ENCODE results near the gene DCST2.
"Not testable (repeated sequence)": the region's sequence is repeated elsewhere in the genome, so short reads cannot be mapped to it uniquely, and the experiment has no call there.

DCST2 gene

DNA sequence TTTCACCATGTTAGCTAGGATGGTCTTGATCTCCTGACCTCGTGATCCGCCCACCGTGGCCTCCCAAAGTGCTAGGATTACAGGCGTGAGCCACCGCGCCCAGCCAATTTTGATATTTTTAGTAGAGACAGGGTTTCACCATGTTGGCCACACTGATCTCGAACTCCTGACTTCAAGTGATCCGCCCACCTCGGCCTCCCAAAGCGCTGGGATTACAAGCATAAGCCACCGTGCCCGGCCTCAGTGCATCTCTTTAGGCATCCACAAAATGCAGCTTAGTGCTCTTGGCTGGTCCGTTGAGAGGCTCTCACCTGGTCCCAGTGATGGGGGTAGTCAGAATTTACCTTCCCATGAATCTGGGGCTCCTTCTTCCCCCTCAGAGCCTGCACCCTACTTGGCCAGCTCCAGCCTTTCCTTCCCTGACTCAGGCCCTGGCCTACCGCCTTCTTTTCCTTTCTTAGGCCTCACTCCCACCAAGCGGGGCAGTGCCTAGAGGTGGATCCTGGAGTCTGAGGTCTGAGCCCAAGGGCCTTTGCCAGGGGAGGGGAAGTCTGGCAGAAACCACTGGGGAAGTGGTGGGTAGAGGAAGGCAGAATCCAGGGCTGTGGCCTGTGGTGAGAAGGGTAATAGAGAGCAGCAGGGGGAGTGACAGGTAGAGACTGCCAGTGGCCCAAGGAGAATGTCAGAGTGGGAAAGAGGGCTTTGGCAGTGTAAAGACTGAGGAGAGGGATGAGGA lies 36.4 kb downstream of the DCST2 start:
- DNase-seq (ENCODE audit: low read depth) = no peak

DNA sequence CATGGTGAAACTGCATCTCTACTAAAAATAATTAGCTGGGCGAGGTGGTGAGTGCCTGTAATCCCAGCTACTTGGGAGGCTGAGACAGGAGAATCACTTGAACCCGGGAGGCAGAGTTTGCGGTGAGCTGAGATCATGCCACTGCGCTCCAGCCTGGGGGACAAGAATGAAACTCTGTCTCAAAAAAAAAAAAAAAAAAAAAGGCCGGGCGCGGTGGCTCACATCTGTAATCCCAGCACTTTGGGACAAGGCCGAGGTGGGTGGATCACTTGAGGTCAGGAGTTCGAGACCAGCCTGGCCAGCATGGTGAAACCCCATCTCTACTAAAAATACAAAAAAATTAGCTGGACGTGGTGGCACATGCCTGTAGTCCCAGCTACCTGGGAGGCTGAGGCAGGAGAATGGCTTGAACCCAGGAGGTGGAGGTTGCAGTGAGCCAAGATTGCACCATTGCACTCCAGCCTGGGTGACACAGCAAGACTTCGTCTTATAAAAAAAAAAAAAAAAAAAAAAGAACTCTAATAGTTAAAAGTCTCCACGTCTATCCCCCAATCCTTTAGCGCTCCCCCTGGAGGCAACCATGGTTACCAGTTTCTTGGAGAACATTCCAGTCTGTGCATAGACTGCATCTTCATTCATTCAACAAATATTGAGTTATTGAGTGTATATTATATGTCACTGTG lies 38.1 kb downstream of the DCST2 start:
- peak; percentile 86 for DNase-seq (ENCODE audit: low read depth)

DNA sequence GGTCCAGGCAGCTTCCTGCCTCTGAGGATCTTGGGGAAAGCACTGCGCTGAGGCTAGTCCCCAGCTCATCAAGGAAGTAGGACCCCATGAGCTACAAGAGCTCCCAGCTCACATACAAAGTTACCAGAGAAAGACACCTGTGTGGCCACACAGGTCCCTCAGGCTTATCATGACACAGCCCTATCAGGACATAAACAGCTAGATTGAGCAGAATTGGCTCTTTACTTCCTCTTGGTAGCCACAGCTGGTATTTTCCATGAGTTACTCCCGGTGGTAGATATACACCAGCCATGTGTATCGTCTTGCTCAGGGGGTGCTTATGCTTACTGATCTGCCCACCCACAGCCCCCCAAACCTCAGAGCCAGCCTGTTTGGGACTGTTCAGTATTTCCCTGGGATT lies 39.0 kb downstream of the DCST2 start:
- DNase-seq (ENCODE audit: low read depth) = no peak

DNA sequence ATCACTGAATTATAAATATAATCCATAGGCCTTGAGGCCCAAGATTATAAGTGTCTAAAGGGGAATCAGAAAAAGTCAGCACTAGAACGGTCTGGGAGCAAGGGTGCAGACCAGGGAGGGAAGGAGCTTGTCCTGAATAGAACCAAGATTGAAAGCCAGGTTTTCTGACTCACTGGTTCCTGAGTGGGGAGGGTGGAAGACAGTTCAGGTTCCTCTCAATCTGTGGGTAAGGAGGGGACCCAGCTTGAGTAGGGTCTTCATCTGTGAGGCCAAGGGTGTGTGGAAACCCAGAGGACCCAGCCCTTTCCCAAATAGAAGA lies 39.4 kb downstream of the DCST2 start:
- no peak for DNase-seq (ENCODE audit: low read depth)

DNA sequence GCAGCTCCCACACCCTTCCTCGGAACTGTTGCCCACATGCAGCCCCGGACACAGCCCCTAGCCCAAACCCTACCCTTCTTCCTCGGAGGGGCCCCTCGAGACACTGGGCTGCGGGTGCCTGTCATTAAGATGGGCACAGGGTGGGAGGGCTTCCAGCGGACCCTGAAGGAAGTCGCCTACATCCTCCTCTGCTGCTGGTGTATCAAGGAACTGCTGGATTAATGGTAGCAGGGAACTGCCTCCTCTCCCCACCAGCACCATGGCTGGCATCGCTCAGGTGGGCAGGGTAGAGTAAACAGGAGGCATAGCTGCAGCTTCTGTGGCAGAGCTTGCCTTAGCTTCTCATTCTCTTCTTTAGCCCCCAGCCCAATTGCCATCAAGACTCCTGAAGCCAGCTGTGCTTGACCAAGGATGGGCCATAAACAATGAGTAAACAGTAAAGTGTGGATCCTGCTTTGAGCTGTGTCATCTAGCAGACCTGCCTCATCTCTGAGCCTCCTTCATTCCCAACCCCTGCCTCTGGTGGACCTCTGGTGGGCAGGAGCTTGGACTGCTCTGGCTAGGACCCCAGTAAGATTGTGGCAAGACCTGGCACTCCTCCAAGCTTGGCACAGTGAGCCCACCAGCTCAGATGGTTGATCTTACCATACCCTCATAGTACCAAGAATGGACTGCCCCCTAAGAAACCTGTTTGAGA lies 39.9 kb downstream of the DCST2 start, which contains the start of gene LENEP:
TSS of gene LENEP (plus strand) at position 15 of the 697 bp plus-strand sequence. CDS start at position 37, 22 bp downstream.
- DNase-seq (ENCODE audit: low read depth) = no peak

DNA sequence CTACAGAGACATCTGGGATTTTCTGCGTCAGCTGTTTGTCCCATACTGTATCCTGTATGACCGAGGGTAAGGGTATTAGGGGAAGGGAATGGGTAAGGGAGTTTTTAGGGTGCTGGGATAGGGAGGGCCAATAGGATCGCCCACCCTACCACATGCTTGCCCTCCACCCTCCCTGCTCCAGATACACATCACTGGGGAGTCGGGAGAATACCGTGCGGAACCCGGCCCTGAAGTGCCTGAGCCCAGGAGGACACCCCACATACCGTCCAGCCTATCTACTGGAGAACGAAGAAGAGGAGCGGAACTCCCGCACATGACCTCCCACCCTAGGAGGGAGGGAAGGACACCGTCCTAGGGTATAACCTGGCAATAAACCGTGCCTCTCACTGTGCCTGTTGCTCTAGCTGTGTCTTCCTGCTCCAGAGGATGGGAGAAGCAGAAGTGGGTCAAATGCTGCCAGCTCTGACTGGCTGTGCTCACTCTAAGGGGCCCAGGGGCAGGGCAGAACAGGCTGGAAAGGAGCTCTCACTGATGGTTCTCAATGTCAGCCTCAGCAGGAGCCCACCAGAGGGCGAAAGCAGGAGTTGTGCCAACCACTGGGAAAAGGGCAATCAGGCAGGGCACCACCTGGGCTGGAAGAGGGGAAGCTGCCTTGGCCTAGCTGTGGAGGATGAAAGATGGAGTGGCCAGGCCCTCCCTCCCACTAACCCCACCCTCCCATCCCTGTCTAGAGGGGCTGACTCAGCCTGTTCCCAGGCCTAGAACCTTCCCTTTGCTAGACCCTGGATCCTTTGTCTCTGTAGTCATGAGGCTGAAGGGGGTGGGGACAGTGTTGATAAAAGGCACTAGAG lies 40.6 kb downstream of the DCST2 start:
- peak; percentile 47 for DNase-seq (ENCODE audit: low read depth)

DNA sequence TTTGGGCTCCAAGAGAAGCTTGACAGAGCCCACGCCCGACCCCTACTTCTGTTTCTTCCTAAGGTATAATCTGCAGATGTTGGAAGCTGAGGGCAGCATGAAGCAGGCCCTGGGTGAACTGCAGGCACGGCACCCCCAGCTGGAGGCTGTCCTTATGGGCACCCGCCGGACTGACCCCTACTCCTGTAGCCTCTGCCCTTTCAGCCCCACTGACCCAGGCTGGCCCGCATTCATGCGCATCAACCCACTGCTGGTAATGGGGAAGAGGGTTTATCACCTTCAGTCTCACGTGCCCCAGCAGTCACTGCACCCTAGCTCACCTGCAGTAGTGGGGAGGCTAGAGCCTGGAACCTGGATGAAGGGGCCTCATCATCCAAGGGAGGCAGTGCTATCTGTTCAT lies 43.3 kb downstream of the DCST2 start:
- DNase-seq (ENCODE audit: low read depth) = no peak

DNA sequence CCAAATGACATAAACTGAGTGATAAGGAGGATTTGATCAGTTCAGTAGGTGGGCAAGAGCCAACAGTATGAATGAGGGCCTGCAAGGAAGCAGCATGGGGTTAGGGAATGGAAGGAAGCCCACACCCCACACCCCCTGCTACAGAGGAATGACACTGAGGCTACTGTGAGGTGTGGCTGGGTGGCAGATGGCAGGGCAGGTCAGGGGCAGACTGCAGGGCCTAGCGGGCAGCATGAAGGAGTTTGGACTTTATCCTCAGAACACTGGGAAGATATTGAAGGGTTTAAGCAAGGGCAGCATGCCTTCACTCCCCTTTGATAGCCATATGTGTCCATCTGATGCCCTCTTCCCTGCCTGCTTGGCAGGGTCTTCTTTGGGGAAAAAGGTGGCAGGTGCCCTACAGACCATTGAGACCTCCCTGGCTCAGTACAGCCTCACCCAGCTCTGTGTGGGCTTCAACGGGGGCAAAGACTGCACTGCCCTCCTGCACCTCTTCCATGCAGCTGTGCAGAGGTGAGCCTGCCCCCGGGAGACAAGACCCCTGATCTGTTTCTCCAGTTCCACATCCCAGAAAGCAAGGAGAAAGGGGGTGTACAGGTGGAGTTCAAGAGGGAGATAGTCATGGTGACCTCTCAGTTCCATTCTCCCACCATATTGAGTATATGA lies 44.3 kb downstream of the DCST2 start:
- no peak for DNase-seq (ENCODE audit: low read depth)

DNA sequence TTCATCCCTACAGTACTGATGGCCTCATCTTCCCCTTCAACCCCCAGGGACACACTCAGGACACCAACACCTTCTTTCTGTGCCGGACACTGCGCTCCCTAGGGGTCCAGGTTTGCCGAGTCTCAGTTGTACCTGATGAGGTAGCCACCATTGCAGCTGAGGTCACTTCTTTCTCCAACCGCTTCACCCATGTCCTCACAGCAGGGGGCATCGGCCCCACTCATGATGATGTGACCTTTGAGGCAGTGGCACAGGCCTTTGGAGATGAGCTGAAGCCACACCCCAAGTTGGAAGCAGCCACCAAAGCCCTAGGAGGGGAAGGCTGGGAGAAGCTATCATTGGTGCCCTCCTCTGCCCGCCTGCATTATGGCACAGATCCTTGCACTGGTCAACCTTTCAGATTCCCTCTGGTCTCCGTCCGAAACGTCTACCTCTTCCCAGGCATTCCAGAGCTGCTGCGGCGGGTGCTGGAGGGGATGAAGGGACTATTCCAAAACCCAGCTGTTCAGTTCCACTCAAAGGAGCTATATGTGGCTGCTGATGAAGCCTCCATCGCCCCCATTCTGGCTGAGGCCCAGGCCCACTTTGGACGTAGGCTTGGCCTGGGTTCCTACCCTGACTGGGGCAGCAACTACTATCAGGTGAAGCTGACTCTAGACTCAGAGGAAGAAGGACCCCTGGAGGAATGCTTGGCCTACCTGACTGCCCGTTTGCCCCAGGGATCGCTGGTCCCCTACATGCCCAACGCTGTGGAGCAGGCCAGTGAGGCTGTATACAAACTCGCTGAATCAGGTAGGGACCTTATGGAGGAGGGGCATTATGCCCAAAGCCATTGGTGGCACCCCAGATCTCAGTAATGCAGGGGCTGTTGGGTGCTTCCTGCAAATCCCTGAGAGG lies 45.3 kb downstream of the DCST2 start:
- DNase-seq (ENCODE audit: low read depth) = no peak

DNA sequence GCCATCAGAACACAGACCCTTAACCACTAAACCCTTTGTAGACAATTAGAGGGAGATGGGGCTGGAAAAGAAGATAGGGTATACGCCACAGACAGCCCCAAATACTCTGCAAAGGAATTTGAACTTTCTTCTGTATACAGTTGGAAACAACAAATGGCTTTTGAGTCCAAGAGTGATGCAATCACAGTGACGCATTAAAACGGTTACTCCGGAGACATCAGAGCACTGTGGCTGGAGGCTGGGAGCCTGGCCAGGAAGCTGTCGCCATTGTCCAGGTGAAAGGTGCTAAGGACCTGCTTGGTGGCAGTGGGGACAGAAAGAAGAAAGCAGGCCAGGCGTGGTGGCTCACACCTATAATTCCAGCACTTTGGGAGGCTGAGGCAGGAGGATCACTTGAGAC lies 46.3 kb downstream of the DCST2 start:
- peak; percentile 57 for DNase-seq (ENCODE audit: low read depth)

DNA sequence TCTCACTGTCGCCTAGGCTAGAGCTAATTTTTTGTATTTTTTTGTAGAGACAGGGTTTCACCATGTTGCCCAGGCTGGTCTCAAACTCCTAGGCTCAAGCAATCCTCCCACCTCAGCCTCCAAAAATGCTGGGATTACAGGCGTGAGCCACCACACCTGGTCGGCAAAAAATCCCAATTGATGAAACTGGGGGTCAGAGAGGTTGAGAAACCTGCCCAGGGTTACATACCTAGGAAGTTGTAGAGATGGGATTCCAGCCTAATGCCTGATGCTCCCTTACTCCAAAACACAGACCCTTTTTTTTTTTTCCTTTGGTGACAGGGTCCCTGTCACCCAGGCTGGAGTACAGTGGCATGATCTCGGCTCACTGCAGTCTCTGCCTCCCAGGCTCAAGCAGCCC lies 46.8 kb downstream of the DCST2 start:
- DNase-seq (ENCODE audit: low read depth) = not testable (repeated sequence)

DNA sequence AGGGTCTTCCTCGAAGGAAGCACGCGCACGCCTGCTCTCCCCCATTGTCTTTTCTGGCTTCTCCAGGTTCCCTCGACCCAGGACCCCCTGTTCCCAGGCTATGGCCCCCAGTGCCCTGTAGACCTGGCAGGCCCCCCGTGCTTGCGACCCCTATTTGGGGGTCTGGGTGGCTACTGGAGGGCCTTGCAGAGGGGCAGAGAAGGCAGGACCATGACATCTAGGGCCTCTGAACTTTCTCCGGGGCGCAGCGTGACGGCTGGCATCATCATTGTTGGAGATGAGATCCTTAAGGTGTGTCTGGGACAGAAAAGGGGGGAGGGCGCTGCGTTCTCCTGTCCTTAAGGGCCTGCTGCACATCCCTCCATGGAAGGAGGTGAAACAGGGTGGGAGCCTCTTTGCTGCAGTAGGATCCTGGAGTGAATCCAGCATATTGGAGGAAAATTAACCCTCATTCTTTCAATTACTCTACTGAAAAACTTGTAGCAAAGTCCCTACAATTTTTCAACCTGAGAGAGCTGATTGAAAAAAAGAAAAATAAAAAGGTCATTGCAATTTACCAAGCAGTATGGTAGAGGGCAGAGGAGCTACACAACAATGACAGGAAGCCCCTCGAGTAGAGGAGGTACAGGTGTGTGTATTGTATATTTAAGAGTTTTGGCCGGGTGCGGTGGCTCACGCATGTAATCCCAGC lies 49.7 kb downstream of the DCST2 start:
- no peak for DNase-seq (ENCODE audit: low read depth)

DNA sequence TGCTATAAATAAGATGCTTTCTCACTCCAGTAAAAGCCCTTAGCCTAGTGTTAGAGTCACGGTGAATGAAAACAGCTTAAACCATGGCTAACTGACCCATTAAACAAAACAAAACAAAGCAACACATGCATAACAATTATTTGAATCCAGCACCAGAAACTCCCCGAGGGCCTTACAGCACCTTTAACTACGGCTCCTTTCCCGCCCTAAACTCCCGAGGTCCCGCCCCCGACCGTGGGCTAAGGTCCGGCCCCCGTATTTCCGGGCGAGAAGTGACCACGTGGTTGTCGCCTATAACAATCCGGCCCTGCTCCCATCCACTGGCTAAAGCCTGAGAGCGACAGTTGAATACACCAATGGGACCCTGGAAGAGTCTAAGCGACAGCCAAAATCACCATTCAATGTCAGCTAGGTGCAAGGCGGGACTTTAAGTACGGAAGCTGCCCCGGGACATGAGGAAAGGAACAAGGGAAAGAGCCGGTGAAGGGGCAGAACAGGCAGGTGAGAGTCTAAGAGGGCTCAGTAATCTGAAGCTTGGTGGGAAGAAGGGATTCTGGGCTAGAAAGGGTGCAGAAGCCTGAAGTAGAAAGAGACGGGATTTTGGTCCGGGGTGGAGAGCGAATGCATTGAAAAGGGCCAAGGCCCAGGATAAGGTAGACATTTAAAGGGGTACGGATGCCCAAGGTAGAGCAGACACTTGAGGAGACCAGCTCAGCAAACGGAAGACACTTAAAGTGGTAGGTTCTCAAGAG lies 50.5 kb downstream of the DCST2 start, which contains the start of gene FLAD1:
TSS of gene FLAD1 (plus strand) at position 448 of the 752 bp plus-strand sequence. CDS start 351 bp downstream, outside the sequence.
- peak; percentile 100 for DNase-seq (ENCODE audit: low read depth)

DNA sequence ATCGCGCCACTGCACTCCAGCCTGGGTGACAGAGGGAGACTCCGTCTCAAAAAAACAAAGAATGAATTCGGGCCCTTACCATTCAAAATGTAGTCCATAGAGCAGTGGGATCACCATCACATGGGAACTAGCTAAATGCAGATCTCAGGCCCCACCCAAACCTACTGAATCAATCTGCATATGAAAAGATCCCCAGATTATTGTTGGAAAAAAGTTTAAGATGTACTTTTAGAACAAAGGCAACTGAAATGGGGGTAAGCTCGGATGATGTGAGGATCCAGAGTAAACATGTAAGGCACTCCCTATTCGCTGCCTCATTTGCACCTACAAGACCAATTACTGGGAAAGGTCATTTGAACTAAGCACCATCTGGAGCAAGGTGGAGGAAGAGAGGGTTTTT lies 51.2 kb downstream of the DCST2 start:
- no peak for DNase-seq (ENCODE audit: low read depth)

DNA sequence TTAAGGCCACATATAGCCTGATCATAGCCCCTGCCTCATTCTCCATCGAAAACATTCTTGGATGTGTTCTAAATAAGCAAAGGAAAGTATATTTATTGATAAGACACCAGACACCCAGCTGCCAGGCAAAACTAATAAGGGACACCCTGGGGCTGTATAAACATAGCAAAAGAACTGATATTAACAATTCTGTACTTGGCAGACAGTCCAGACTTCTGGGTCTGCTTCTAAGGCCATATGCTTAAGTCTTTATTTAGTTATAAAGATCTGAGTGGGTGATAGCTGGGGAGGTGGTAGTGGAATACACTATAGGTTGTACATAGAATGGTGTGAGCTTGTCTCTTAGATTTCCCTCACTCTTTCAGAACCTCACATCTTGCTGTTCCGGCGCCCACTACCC lies 55.2 kb downstream of the DCST2 start:
- no peak for DNase-seq (ENCODE audit: low read depth)

DNA sequence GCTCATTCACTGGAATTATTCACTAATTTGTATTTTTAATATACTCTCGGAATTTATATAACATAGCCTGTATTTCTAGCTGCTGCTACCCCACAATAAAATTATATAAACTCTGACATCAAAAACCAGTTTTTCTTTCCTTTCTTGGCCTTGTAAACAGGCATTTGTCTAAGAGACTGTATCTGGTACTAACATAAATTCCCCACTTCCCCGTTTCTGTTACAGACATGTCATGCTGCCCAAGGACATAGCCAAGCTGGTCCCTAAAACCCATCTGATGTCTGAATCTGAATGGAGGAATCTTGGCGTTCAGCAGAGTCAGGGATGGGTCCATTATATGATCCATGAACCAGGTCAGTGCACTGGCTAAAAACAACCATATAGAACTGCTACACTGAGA lies 55.8 kb downstream of the DCST2 start:
- DNase-seq (ENCODE audit: low read depth) = not testable (repeated sequence)

DNA sequence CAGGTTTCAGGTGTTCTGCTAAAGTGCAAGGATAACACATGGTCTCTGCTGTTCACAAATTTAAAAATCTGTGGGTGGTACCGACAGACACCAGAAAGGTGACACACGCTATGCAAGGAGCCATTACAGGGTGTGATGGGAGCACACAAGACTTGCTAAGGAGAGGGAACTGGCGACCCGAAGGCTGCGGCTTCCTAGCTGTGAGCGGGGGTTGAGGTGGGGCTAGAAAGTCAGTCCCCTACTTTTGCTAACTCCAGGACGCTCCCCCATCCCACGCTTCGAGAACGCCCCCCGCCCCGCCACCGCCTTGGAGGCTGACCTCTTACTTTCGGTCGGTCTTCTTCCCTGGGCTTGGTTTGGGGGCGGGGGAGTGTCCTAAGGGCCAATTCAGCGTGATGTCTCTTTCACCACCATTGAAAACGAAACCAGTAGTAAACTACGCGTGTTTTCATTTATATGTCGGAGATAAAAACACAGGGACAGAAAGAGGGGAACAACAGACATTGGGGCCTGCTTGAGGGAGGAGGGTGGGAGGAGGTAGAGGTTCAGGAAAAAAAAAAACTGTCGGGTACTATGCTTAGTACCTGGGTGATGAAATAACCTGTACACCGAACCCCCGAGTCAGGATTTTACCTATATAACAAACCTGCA lies 58.0 kb downstream of the DCST2 start:
- peak; percentile 73 for DNase-seq (ENCODE audit: low read depth)

DNA sequence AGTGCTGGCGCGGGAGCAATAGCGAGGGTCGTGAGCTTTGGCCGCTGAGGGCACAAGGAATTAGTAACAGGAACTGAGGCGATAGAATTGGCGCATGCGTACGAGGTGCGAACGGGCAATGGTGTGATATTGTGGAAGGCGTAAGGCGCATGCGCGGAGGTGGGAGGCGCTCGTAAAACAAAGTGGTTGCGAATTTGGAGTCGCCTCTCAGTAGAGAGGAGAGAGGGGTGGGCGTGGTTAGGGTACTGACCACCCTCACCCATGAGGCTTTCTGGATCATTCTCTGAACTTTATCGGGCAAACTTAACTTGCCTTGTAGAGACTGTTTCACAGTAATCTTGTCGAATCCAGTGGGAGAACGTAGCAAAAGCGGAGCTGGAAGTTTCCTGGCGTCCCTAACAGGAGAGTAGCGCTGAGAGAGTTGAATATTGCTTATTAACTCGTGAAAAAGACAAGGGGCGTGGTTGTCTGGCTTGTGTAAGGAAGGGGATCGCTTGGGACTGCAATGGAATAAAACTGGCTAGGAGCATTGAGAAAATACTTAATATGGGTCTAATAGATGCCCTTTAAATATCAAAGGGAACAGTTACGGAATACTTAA lies 58.7 kb downstream of the DCST2 start:
- DNase-seq (ENCODE audit: low read depth) = peak; percentile 87
